Keratinocyte (primary cell): ENCODE data around the gene SLC25A34.

ENCODE experiments used
- EZH2 ChIP-seq: IDR thresholded peaks from one replicate; pipeline ENCODE4 v1.6.1; 2012; ENCODE audit warnings: inconsistent platforms, mild to moderate bottlenecking, low read length, moderate library complexity
- TF ChIP-seq, protein P1 (sequence below), 3 experiments: IDR thresholded peaks in 1 of 3; conservative IDR thresholded peaks in 1 of 3; optimal IDR thresholded peaks in 1 of 3; 2 replicates in 2 of 3; 3 replicates in 1 of 3; pipeline versions ENCODE3 to v1.5.1; 2011; ENCODE audit warnings: low read length in 3 of 3, mild to moderate bottlenecking in 3 of 3, moderate library complexity in 2 of 3, control low read depth in 1 of 3, inconsistent platforms in 1 of 3; ENCODE audit not compliant: insufficient read depth in 2 of 3; ENCODE audit errors: extremely low read depth in 1 of 3

DNA sequence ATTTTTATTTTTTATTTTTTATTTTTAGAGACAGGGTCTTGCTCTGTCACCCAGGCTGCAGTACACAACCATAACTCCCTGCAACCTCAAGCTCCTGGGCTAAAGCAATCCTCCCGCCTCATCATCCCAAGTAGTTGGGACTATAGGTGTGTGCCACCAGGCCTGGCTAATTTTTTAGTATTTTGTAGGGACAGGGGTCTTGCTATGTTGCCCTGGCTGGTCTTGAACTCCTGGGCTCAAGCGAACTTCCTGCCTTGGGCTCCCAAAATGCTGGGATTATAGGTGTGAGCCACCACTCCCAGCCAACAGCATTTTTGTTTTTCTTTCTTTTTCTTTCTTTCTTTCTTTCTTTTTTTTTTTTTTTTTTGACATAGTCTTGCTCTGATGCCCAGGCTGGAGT lies 37.9 kb upstream of the SLC25A34 start:
- TF ChIP-seq, protein P1, sequence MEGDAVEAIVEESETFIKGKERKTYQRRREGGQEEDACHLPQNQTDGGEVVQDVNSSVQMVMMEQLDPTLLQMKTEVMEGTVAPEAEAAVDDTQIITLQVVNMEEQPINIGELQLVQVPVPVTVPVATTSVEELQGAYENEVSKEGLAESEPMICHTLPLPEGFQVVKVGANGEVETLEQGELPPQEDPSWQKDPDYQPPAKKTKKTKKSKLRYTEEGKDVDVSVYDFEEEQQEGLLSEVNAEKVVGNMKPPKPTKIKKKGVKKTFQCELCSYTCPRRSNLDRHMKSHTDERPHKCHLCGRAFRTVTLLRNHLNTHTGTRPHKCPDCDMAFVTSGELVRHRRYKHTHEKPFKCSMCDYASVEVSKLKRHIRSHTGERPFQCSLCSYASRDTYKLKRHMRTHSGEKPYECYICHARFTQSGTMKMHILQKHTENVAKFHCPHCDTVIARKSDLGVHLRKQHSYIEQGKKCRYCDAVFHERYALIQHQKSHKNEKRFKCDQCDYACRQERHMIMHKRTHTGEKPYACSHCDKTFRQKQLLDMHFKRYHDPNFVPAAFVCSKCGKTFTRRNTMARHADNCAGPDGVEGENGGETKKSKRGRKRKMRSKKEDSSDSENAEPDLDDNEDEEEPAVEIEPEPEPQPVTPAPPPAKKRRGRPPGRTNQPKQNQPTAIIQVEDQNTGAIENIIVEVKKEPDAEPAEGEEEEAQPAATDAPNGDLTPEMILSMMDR (optimal IDR thresholded peaks at IDR 0.05 in 1 of 3, IDR thresholded peaks at IDR 0.05 in 1 of 3, conservative IDR thresholded peaks at IDR 0.05 in 1 of 3; ENCODE audit: extremely low read depth in 1 of 3, insufficient read depth in 2 of 3, low read length in 3 of 3) = no peak
- no peak for TF ChIP-seq EZH2
